ENCODE results near the gene OR51V1.

GRCh38 chr11:5246772-5247471 is 46.4 kb upstream of the OR51V1 start:
- no peak for TF ChIP-seq POLR2A (IDR thresholded peaks at IDR 0.05)
- no peak for TF ChIP-seq CTCF (IDR thresholded peaks at IDR 0.05)
